ENCODE results near the gene TNS1.

DNA sequence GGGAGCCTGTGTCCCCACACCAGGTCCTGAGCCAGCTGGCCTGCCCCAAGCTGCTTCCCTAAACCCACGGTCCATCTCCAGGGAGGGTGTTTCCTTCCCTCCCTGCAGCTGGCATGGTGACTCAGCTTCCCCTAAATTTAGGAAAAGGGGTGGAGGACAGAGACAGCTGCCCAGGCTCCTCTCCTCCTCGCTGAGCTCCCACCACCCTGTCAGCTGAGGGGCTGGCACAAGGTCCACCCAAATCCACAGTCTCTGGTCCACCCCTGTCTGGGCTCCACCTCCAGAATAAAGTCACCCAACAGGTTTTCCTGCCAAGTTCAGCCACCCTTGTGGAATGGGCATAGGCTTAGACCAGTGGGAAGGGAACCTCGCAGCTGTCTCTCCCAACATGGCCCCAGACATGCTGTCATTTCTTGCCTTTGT is 156.5 kb downstream of the TNS1 start:
- TF ChIP-seq POLR2AphosphoS5 (IDR thresholded peaks at IDR 0.05; ENCODE audit: low read depth) (no peak), CTCF (IDR thresholded peaks at IDR 0.05; ENCODE audit: insufficient read depth, low read length) (no peak), GABPA (IDR thresholded peaks at IDR 0.05; ENCODE audit: low read depth) (no peak), SPI1 (IDR thresholded peaks at IDR 0.05; ENCODE audit: borderline replicate concordance, low read depth) (no peak)
- TF ChIP-seq, protein P1, sequence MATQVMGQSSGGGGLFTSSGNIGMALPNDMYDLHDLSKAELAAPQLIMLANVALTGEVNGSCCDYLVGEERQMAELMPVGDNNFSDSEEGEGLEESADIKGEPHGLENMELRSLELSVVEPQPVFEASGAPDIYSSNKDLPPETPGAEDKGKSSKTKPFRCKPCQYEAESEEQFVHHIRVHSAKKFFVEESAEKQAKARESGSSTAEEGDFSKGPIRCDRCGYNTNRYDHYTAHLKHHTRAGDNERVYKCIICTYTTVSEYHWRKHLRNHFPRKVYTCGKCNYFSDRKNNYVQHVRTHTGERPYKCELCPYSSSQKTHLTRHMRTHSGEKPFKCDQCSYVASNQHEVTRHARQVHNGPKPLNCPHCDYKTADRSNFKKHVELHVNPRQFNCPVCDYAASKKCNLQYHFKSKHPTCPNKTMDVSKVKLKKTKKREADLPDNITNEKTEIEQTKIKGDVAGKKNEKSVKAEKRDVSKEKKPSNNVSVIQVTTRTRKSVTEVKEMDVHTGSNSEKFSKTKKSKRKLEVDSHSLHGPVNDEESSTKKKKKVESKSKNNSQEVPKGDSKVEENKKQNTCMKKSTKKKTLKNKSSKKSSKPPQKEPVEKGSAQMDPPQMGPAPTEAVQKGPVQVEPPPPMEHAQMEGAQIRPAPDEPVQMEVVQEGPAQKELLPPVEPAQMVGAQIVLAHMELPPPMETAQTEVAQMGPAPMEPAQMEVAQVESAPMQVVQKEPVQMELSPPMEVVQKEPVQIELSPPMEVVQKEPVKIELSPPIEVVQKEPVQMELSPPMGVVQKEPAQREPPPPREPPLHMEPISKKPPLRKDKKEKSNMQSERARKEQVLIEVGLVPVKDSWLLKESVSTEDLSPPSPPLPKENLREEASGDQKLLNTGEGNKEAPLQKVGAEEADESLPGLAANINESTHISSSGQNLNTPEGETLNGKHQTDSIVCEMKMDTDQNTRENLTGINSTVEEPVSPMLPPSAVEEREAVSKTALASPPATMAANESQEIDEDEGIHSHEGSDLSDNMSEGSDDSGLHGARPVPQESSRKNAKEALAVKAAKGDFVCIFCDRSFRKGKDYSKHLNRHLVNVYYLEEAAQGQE (IDR thresholded peaks at IDR 0.05; ENCODE audit: insufficient replicate concordance, low read depth): no peak
